Lung (tissue), 12 donors: ENCODE results near the gene HMGCL. TPM values are rescaled to one million over a fixed set of nuclear protein-coding genes. Genes with fewer than 3 reads are reported as not detected.

ENCODE experiments used
- ATAC-seq: fragments of 200-7000 bp; cut with Tn5 transposase; one replicate; pipeline ENCODE4 v1.9.1; 2020; ENCODE audit warnings: moderate number of reproducible peaks; ENCODE audit not compliant: insufficient read depth, low FRiP score
- DNase-seq, 3 donors: peaks; one replicate each; pipeline ENCODE4 v3.0.0-alpha.2; 2013 to 2017
- H3K27ac ChIP-seq, 2 donors: one replicate each; pipeline ENCODE4 v1.5.1; 2013; ENCODE audit warnings: mild to moderate bottlenecking in 2 of 2, moderate library complexity in 2 of 2, control low read depth in 1 of 2, inconsistent platforms in 1 of 2, low read depth in 1 of 2, low read length in 1 of 2
- H3K27me3 ChIP-seq, 3 donors: one replicate each; pipeline ENCODE4 v1.5.1; 2013; ENCODE audit warnings: low read length in 2 of 3; ENCODE audit not compliant: control insufficient read depth in 3 of 3, insufficient read depth in 3 of 3
- H3K36me3 ChIP-seq, 4 donors: one replicate each; pipeline ENCODE4 v1.5.1; 2013; ENCODE audit warnings: low read length in 4 of 4, mild to moderate bottlenecking in 1 of 4, moderate library complexity in 1 of 4; ENCODE audit not compliant: control insufficient read depth in 4 of 4, insufficient read depth in 4 of 4
- H3K4me1 ChIP-seq, 5 donors: one replicate each; pipeline ENCODE4 v1.5.1; 2013; ENCODE audit warnings: low read length in 5 of 5, mild to moderate bottlenecking in 2 of 5, moderate library complexity in 1 of 5; ENCODE audit not compliant: control insufficient read depth in 5 of 5, insufficient read depth in 5 of 5
- H3K4me3 ChIP-seq: one replicate; pipeline ENCODE4 v1.5.1; 2013; ENCODE audit warnings: mild to moderate bottlenecking, control low read depth, moderate library complexity
- H3K9ac ChIP-seq, 2 donors: one replicate each; pipeline ENCODE4 v1.5.1; 2013; ENCODE audit warnings: low read length in 2 of 2, control low read depth in 1 of 2; ENCODE audit not compliant: insufficient read depth in 1 of 2
- H3K9me3 ChIP-seq, 4 donors: one replicate each; pipeline ENCODE4 v1.5.1; 2013; ENCODE audit warnings: low read length in 3 of 4, mild to moderate bottlenecking in 1 of 4, moderate library complexity in 1 of 4; ENCODE audit not compliant: control insufficient read depth in 4 of 4, insufficient read depth in 3 of 4
- CTCF ChIP-seq: IDR thresholded peaks from 2 replicates; pipeline ENCODE4 v1.5.1; 2012; ENCODE audit warnings: mild to moderate bottlenecking; ENCODE audit errors: control extremely low read depth, extremely low read depth
- WGBS, 2 donors: extraction: QIAGEN DNeasy Blood & Tissue Kit; methylation state at CpG; one replicate each; pipeline ENCODE4 v1.1.7; 2013; 5-methylcytosine and 5-hydroxymethylcytosine counted together
- polyA plus RNA-seq, 2 donors: library from polyadenylated mRNA; stranded (reverse); fragments of 200-250 nt; gene quantifications; one replicate each; pipeline ENCODE4 v1.2.1, GENCODE V29; 2013
- total RNA-seq, 2 donors: library from RNA; depleted of rRNA in 1 of 2; stranded (reverse); fragments of >200 nt in 1 of 2; gene quantifications; one replicate each; pipeline ENCODE4 v1.2.1, GENCODE V29; 2014 to 2021
- donor health status: control.
- donor health status: control.
- donor health status: Bipolar disorder and iron deficiency.
- donor health status: healthy.
- donor health status: DM: yes; HTN: yes; CAD: no.

The HMGCL gene
- total and polyA plus RNA-seq, 4 donors, result 33.3 to 47.6 (median 43.9) TPM

GRCh38 chr1:23772049-23772853 lies 53.0 kb downstream of the HMGCL start:
- Histone ChIP-seq H3K9ac (no peak overlapping the region), H3K36me3 (peaks cover 0 to 5% (median 2%) of the 10 kb centered on the region in 4 donors), H3K27ac (no peak overlapping the region), H3K27me3 (no peaks in the 10 kb centered on the region), H3K4me1 (peaks cover 0 to 5% (median 1%) of the 10 kb centered on the region in 5 donors), H3K4me3 (no peak overlapping the region), H3K9me3 (no peaks in the 10 kb centered on the region)
- WGBS, 2 donors, result 21% methylated on average over 14 of the region's 14 CpGs
- ATAC-seq (peak; percentile 88), DNase-seq (peak; percentile 83 to 86 (median 84))
- peak; percentile 85 for TF ChIP-seq CTCF

DNA sequence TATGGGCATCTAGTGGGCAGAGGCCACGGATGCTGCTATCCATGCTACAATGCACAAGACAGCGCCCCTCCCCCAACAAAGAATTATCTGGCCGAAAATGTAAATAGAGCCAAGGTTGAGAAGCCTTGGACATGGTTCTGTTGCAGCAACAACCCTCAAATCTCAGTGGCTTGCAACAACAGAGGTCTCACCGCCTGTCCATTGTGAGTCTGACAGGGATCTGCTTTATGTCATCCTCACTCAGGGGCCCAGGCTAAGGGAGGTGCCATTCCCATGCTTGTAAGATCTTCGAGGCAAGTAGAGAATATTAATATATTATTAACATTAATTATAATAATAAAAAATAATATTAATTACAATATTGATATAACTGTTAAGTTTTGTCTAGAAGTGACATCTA lies 56.5 kb downstream of the HMGCL start:
- Histone ChIP-seq H3K9me3 (no peaks in the 10 kb centered on the region), H3K4me1 (no peaks in the 10 kb centered on the region), H3K27ac (no peak overlapping the region), H3K27me3 (no peaks in the 10 kb centered on the region), H3K9ac (no peak overlapping the region), H3K36me3 (peaks cover 0 to 10% (median 3%) of the 10 kb centered on the region in 4 donors), H3K4me3 (no peak overlapping the region)
- ATAC-seq (no peak), DNase-seq (no peak)
- no peak for TF ChIP-seq CTCF
- WGBS, 2 donors, result 84 to 94% methylated on average over 5 of the region's 5 CpGs

DNA sequence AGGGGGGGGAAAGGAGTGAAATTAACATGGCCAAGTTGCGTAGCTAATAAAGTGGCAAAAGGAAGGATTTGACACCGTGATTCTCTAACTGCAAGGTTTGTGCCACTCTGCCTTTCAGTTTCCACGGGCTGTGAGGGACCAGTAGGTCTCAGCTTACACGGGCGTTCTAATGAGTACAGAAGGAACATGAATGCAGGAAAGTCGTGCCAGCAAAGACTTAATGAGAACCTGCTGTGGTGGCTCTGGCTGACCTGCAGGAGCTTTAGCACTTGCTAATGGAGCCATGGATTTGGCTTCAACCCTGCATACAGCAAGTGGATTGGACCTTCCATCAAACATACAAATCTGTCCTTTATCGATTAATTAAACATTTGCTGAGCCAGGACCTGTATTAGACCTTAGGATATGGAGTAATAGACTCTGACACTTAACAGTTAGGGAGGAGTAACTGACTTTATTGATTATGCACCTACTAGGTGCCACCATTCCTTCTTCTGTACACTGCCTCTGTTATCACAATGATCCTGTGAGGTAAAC lies 62.1 kb downstream of the HMGCL start:
- H3K9me3 ChIP-seq, result no peaks in the 10 kb centered on the region
- peaks cover 0 to 9% (median 0%) of the 10 kb centered on the region in 5 donors for H3K4me1 ChIP-seq
- no peak for TF ChIP-seq CTCF
- WGBS, 2 donors, result 89 to 95% methylated on average over 7 of the region's 7 CpGs
- H3K27me3 ChIP-seq, result no peaks in the 10 kb centered on the region
- H3K27ac ChIP-seq, result no peak overlapping the region
- DNase-seq (no peak), ATAC-seq (no peak)
- H3K36me3 ChIP-seq, result peaks cover 3 to 27% (median 20%) of the 10 kb centered on the region in 4 donors
- H3K9ac ChIP-seq, result no peak overlapping the region
- H3K4me3 ChIP-seq, result no peak overlapping the region
